ENCODE measurements around the gene ZNF224. TPM values are rescaled to one million over a fixed set of nuclear protein-coding genes. Genes with fewer than 3 reads are reported as not detected.
A peak's percentile ranks its signal among the peaks of the same experiment; 100 is the strongest.

The ZNF224 gene
- total and polyA plus RNA-seq, 2 of the 13 experiments (the other 11 are each of a cell fraction or from before 2014, with no cell fraction given): 13.0 to 16.1 TPM

- no peak for TF ChIP-seq RARG (CRISPR knock-in tag; IDR thresholded peaks at IDR 0.05; ENCODE audit: low read depth)
- no peak; the same call in 1 of the 2 replicates for TF ChIP-seq BRD4 (CRISPR knock-in tag; IDR thresholded peaks at IDR 0.05)
- TF ChIP-seq ELF4 (CRISPR knock-in tag; IDR thresholded peaks at IDR 0.05; ENCODE audit: borderline replicate concordance): peak; percentile 72; the same call in 1 of the 2 replicates
- TF ChIP-seq WIZ (CRISPR knock-in tag; IDR thresholded peaks at IDR 0.05): no peak
- TF ChIP-seq XRCC5 (optimal IDR thresholded peaks at IDR 0.05; ENCODE audit: low read length): no peak
- TF ChIP-seq MXD1 (CRISPR knock-in tag; IDR thresholded peaks at IDR 0.05): no peak
- no peak; the same call in 1 of the 2 replicates for TF ChIP-seq ZNF589 (CRISPR knock-in tag; conservative IDR thresholded peaks at IDR 0.05)
- TF ChIP-seq ARHGAP35 (CRISPR knock-in tag; IDR thresholded peaks at IDR 0.05; ENCODE audit: borderline replicate concordance): no peak
- TF ChIP-seq NFYC (CRISPR knock-in tag; IDR thresholded peaks at IDR 0.05): no peak
- no peak for TF ChIP-seq TEAD2 (CRISPR knock-in tag; IDR thresholded peaks at IDR 0.05)
- TF ChIP-seq ZNF841 (CRISPR knock-in tag; IDR thresholded peaks at IDR 0.05; ENCODE audit: borderline replicate concordance): no peak
- TF ChIP-seq, protein P1, sequence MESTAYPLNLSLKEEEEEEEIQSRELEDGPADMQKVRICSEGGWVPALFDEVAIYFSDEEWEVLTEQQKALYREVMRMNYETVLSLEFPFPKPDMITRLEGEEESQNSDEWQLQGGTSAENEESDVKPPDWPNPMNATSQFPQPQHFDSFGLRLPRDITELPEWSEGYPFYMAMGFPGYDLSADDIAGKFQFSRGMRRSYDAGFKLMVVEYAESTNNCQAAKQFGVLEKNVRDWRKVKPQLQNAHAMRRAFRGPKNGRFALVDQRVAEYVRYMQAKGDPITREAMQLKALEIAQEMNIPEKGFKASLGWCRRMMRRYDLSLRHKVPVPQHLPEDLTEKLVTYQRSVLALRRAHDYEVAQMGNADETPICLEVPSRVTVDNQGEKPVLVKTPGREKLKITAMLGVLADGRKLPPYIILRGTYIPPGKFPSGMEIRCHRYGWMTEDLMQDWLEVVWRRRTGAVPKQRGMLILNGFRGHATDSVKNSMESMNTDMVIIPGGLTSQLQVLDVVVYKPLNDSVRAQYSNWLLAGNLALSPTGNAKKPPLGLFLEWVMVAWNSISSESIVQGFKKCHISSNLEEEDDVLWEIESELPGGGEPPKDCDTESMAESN (CRISPR knock-in tag; conservative IDR thresholded peaks at IDR 0.05): 0 out of 2 replicates have a peak, but pooled peaks have one; percentile 77
- TF ChIP-seq TARDBP (CRISPR knock-in tag; IDR thresholded peaks at IDR 0.05): 0 out of 2 replicates have a peak, but pooled peaks have one; percentile 44
- TF ChIP-seq ZNF251 (CRISPR knock-in tag; IDR thresholded peaks at IDR 0.05): no peak
- TF ChIP-seq, protein P2, sequence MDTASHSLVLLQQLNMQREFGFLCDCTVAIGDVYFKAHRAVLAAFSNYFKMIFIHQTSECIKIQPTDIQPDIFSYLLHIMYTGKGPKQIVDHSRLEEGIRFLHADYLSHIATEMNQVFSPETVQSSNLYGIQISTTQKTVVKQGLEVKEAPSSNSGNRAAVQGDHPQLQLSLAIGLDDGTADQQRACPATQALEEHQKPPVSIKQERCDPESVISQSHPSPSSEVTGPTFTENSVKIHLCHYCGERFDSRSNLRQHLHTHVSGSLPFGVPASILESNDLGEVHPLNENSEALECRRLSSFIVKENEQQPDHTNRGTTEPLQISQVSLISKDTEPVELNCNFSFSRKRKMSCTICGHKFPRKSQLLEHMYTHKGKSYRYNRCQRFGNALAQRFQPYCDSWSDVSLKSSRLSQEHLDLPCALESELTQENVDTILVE (CRISPR knock-in tag; IDR thresholded peaks at IDR 0.05): no peak
- TF ChIP-seq, protein P3, sequence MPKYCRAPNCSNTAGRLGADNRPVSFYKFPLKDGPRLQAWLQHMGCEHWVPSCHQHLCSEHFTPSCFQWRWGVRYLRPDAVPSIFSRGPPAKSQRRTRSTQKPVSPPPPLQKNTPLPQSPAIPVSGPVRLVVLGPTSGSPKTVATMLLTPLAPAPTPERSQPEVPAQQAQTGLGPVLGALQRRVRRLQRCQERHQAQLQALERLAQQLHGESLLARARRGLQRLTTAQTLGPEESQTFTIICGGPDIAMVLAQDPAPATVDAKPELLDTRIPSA (CRISPR knock-in tag; IDR thresholded peaks at IDR 0.05; ENCODE audit: borderline replicate concordance): no peak
- no peak for TF ChIP-seq MAFG (CRISPR knock-in tag; IDR thresholded peaks at IDR 0.05)
- peak; percentile 63 for TF ChIP-seq ZFX (CRISPR knock-in tag; IDR thresholded peaks at IDR 0.05; ENCODE audit: low read depth)
- TF ChIP-seq, protein P4, sequence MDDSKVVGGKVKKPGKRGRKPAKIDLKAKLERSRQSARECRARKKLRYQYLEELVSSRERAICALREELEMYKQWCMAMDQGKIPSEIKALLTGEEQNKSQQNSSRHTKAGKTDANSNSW (CRISPR knock-in tag; IDR thresholded peaks at IDR 0.05; ENCODE audit: borderline replicate concordance): no peak
- TF ChIP-seq TERF1 (CRISPR knock-in tag; IDR thresholded peaks at IDR 0.05): no peak
- no peak for TF ChIP-seq PRPF4 (IDR thresholded peaks at IDR 0.05; ENCODE audit: low read depth, low read length, poor library complexity, severe bottlenecking)
- TF ChIP-seq ZNF570 (CRISPR knock-in tag; IDR thresholded peaks at IDR 0.05; ENCODE audit: borderline replicate concordance): no peak
- no peak for TF ChIP-seq SP5 (CRISPR knock-in tag; IDR thresholded peaks at IDR 0.05; ENCODE audit: borderline replicate concordance, low read depth)
Measured at GRCh38 chr19:44071824-44072542, 22.2 kb upstream of the ZNF224 start, which contains the start of gene ZNF284 (continued).

Data from HepG2 (cell line).